SW480 (cell line): ENCODE measurements around the gene WDR37.
"Not testable (repeated sequence)": the region's sequence is repeated elsewhere in the genome, so short reads cannot be mapped to it uniquely, and the experiment has no call there.

Experiments used
- DNase-seq: peaks from one replicate; pipeline ENCODE4 v3.0.0-alpha.2; 2016; ENCODE audit warnings: low spot score

Gene WDR37

GRCh38 chr10:1043532-1043995, 12.6 kb upstream of the WDR37 start:
- DNase-seq = no peak

GRCh38 chr10:1044146-1044545, 12.0 kb upstream of the WDR37 start:
- no peak for DNase-seq

- no peak for DNase-seq
Observed at GRCh38 chr10:1044964-1045363, 11.2 kb upstream of the WDR37 start.

- no peak for DNase-seq
Observed at GRCh38 chr10:1045415-1045814, 10.8 kb upstream of the WDR37 start.

- DNase-seq = no peak
Observed at GRCh38 chr10:1047937-1048336, 8.2 kb upstream of the WDR37 start.

- DNase-seq = peak; percentile 0
Observed at GRCh38 chr10:1048349-1048731, 7.8 kb upstream of the WDR37 start.

GRCh38 chr10:1048732-1049424, 7.3 kb upstream of the WDR37 start, which contains the start of gene IDI1:
Gene IDI1, minus strand, starts transcription at chr10:1049119. Its CDS starts 116 bp downstream, at chr10:1049003.
- peak; percentile 88 for DNase-seq

- no peak for DNase-seq
Observed at GRCh38 chr10:1049425-1049958, 6.7 kb upstream of the WDR37 start.

GRCh38 chr10:1050145-1050544, 6.0 kb upstream of the WDR37 start:
- no peak for DNase-seq

- peak; percentile 62 for DNase-seq
Observed at GRCh38 chr10:1050554-1050953, 5.6 kb upstream of the WDR37 start.

GRCh38 chr10:1054684-1055083, 1.5 kb upstream of the WDR37 start:
- DNase-seq = no peak

GRCh38 chr10:1057106-1057657, 997 bp downstream of the WDR37 start:
- DNase-seq = no peak

- no peak for DNase-seq
Observed at GRCh38 chr10:1058017-1058416, 1.8 kb downstream of the WDR37 start.

- DNase-seq = no peak
Observed at GRCh38 chr10:1059902-1060301, 3.7 kb downstream of the WDR37 start.

GRCh38 chr10:1061930-1062774, 6.0 kb downstream of the WDR37 start:
- DNase-seq = no peak

GRCh38 chr10:1063232-1063865, 7.2 kb downstream of the WDR37 start:
- no peak for DNase-seq

- no peak for DNase-seq
Observed at GRCh38 chr10:1064964-1065247, 8.7 kb downstream of the WDR37 start.

GRCh38 chr10:1066734-1067133, 10.5 kb downstream of the WDR37 start:
- not testable (repeated sequence) for DNase-seq

- DNase-seq = no peak
Observed at GRCh38 chr10:1068380-1069361, 12.5 kb downstream of the WDR37 start.

- no peak for DNase-seq
Observed at GRCh38 chr10:1070919-1071318, 14.7 kb downstream of the WDR37 start.

GRCh38 chr10:1074052-1074747, 18.0 kb downstream of the WDR37 start:
- DNase-seq = no peak
